ENCODE measurements around the gene KPNA6. TPM values are rescaled to one million over a fixed set of nuclear protein-coding genes. Genes with fewer than 3 reads are reported as not detected.
"Not testable (repeated sequence)": the region's sequence is repeated elsewhere in the genome, so short reads cannot be mapped to it uniquely, and the experiment has no call there.

The KPNA6 gene
- total and polyA plus RNA-seq, 2 experiments from 2014 or later: 33.8 to 45.7 TPM

DNA sequence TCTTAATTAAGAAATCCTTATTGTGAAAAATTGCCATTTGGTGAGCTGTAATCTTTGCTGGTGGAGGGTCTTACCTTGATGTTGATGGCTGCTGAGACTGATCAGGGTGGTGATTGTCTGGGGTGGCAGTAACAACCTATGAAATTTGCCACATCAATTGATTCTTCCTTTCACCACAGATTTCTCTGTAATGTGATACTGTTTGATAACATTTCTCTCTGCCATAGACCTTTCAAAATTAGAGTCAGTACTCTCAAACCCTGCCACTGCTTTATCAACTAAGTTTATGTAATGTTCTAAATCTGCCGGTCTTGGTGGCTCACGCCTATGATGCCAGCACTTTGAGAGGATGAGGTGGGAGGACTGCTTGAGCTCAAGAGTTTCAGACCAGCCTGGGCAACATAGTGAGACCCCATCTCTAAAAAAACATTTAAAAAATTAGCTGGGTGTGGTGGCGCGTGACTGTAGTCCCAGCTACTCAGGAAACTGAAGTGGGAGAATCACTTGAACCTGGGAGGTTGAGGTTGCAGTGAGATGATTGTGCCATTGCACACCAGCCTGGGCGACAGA is 5.0 kb downstream of the KPNA6 start:
- Histone ChIP-seq H3K4me1 (ENCODE audit: low read depth) (no peaks in the 10 kb centered on the region), H3K9me3 (ENCODE audit: low read depth) (no peaks in the 10 kb centered on the region), H3K36me3 (no peaks in the 10 kb centered on the region), H3K27ac (no peak overlapping the region), H3K4me3 (no peak overlapping the region), H3K27me3 (no peaks in the 10 kb centered on the region)
- TF ChIP-seq, protein P1, sequence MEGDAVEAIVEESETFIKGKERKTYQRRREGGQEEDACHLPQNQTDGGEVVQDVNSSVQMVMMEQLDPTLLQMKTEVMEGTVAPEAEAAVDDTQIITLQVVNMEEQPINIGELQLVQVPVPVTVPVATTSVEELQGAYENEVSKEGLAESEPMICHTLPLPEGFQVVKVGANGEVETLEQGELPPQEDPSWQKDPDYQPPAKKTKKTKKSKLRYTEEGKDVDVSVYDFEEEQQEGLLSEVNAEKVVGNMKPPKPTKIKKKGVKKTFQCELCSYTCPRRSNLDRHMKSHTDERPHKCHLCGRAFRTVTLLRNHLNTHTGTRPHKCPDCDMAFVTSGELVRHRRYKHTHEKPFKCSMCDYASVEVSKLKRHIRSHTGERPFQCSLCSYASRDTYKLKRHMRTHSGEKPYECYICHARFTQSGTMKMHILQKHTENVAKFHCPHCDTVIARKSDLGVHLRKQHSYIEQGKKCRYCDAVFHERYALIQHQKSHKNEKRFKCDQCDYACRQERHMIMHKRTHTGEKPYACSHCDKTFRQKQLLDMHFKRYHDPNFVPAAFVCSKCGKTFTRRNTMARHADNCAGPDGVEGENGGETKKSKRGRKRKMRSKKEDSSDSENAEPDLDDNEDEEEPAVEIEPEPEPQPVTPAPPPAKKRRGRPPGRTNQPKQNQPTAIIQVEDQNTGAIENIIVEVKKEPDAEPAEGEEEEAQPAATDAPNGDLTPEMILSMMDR (IDR thresholded peaks at IDR 0.05; ENCODE audit: low read depth, low read length): no peak
- DNase-seq (ENCODE audit: low read depth in 1 of 2, low spot score in 1 of 2): no peak

DNA sequence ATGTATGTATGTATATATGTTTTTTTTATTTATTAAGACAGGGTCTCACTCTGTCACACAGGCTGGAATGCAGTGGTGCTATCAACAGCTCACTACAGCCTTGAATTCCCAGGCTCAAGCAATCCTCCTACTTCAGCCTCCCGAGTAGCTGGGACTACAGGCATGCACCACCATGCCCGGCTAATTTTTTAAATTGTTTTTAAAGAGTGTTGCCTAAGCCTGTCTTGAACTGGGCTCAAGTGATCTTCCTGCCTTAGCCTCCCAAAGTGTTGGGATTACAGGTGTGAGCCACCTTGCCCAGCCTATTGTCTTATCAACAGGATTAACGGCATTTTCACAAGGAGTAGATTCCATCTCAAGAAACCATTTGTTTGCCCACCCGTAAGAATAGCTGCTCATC is 5.6 kb downstream of the KPNA6 start:
- not testable (repeated sequence) for H3K4me1 ChIP-seq (ENCODE audit: low read depth)

DNA sequence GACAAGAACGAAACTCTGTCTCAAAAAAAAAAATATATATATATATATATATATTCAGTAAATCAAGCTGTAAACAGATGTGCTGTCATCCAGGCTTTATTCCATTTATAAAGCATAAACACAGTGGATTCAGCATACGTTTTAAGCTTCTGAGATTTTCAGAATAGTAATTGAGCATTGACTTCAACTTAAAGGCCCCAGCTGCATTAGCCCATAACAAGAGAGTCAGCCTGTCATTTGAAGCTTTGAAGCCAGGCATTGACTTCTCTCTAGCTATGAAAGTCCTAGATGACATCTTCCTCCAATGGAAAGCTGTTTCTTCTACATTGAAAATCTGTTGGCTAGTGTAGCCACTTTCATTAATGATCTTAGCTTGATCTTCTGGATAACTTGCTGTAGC is 6.6 kb downstream of the KPNA6 start:
- TF ChIP-seq, protein P1 (IDR thresholded peaks at IDR 0.05; ENCODE audit: low read depth, low read length): no peak

More for the DNA sequence above, 5.6 kb downstream of the KPNA6 start:
- DNase-seq (ENCODE audit: low read depth in 1 of 2, low spot score in 1 of 2); H3K27me3 ChIP-seq; H3K9me3 ChIP-seq (ENCODE audit: low read depth); H3K4me3 ChIP-seq; H3K27ac ChIP-seq; H3K36me3 ChIP-seq: not testable (repeated sequence)

DNA sequence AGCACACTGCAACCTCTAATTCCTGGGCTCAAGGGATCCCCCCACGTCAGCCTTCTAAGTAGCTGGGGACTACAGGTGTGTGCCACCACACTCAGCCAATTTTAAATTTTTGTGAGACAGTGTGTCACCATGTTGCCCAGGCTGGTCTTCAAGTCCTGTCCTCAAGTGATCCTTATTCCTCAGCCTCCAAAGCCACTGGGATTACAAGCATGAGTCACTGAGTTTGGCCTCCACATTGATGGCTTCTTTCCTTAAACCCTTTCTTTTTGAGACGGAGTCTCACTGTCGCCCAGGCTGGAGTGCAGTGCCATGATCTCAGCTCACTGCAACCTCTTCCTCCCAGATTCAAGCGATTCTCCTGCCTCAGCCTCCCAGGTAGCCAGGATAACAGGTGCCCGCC is 7.6 kb downstream of the KPNA6 start:
- no peaks in the 10 kb centered on the region for H3K36me3 ChIP-seq
- H3K4me1 ChIP-seq (ENCODE audit: low read depth): no peaks in the 10 kb centered on the region
- no peak overlapping the region for H3K4me3 ChIP-seq
- H3K27ac ChIP-seq: no peak overlapping the region
- no peaks in the 10 kb centered on the region for H3K9me3 ChIP-seq (ENCODE audit: low read depth)
- TF ChIP-seq, protein P1 (IDR thresholded peaks at IDR 0.05; ENCODE audit: low read depth, low read length): no peak
- H3K27me3 ChIP-seq: no peaks in the 10 kb centered on the region
- no peak for DNase-seq (ENCODE audit: low read depth in 1 of 2, low spot score in 1 of 2)

More for the DNA sequence above, 6.6 kb downstream of the KPNA6 start:
- Histone ChIP-seq H3K9me3 (ENCODE audit: low read depth) (no peaks in the 10 kb centered on the region), H3K4me1 (ENCODE audit: low read depth) (no peaks in the 10 kb centered on the region), H3K27ac (no peak overlapping the region), H3K27me3 (no peaks in the 10 kb centered on the region), H3K4me3 (no peak overlapping the region), H3K36me3 (no peaks in the 10 kb centered on the region)
- DNase-seq (ENCODE audit: low read depth in 1 of 2, low spot score in 1 of 2): no peak

DNA sequence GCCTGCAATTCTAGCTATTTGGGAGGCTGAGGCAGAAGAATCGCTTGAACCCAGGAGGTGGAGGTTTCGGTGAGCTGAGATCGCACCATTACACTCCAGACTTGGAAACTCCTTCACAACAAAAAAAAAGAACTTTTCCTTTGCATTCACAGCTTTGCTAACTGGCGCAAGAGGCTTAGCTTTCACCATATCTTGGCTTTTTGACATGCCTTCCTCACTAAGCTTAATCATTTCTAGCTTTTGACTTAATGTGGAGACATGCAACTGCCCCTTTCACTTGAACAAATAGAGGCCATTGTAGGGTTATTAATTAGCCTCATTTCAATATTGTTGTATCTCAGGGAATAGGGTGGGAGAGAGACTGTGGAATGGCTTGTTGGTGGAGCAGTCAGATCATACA is 8.7 kb downstream of the KPNA6 start:
- Histone ChIP-seq H3K9me3 (ENCODE audit: low read depth) (no peaks in the 10 kb centered on the region), H3K27me3 (no peaks in the 10 kb centered on the region), H3K36me3 (no peaks in the 10 kb centered on the region), H3K4me1 (ENCODE audit: low read depth) (no peaks in the 10 kb centered on the region), H3K4me3 (no peak overlapping the region), H3K27ac (no peak overlapping the region)
- peak in 1 of 2 donors; percentile 33 for DNase-seq (ENCODE audit: low read depth in 1 of 2, low spot score in 1 of 2)
- TF ChIP-seq, protein P1 (IDR thresholded peaks at IDR 0.05; ENCODE audit: low read depth, low read length): no peak

DNA sequence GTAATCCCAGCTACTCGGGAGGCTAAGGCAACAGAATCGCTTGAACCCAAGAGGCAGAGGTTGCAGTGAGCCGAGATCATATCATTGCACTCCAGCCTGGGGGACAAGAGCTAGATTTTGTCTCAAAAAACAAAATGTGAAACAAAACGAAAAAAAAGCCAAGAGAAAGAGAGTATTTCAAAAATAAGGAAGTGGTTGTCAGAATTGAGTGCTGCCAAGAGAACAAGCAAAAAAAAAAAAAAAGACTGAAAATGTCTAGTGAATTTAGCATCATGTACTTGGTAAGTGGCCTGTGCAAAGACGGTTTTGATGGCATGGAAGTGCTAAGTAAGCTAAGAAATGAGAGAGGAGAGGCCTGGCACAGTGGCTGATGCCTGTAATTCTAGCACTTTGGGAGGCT is 14.3 kb downstream of the KPNA6 start:
- no peak for DNase-seq (ENCODE audit: low read depth in 1 of 2, low spot score in 1 of 2)
- Histone ChIP-seq H3K27me3 (no peaks in the 10 kb centered on the region), H3K27ac (no peak overlapping the region), H3K4me1 (ENCODE audit: low read depth) (peaks cover under 1% of the 10 kb centered on the region), H3K9me3 (ENCODE audit: low read depth) (no peaks in the 10 kb centered on the region), H3K4me3 (no peak overlapping the region), H3K36me3 (no peaks in the 10 kb centered on the region)
- TF ChIP-seq, protein P1 (IDR thresholded peaks at IDR 0.05; ENCODE audit: low read depth, low read length): no peak

DNA sequence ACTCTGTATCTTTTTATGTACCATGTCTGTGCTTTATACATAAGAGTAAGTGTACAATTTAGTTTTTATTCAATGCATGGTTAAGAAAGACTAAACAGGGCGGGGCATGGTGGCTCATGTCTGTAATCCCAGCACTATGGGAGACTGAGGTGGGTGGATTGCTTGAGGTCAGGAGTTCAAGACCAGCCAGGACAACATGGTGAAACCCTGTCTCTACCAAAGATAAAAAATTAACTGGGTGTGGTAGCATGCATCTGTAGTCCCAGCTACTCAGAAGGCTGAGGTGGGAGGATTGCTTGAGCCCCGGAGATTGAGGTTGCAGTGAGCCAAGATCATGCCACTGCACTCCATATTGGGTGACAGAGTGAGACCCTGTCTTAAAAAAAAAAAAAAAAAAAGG is 15.5 kb downstream of the KPNA6 start:
- DNase-seq (ENCODE audit: low read depth in 1 of 2, low spot score in 1 of 2); H3K9me3 ChIP-seq (ENCODE audit: low read depth); H3K27ac ChIP-seq; H3K4me1 ChIP-seq (ENCODE audit: low read depth); H3K4me3 ChIP-seq; H3K27me3 ChIP-seq; H3K36me3 ChIP-seq: not testable (repeated sequence)

Measured in cardiac muscle cell (in vitro differentiated cells and primary cell).